Gastroesophageal sphincter (tissue), 4 donors: ENCODE results near the gene KLHL6. TPM values are rescaled to one million over a fixed set of nuclear protein-coding genes. Genes with fewer than 3 reads are reported as not detected.
"Not testable (repeated sequence)": the region's sequence is repeated elsewhere in the genome, so short reads cannot be mapped to it uniquely, and the experiment has no call there.

Source experiments
- ATAC-seq: fragments of 150-250 bp; one replicate; pipeline ENCODE4 v1.9.1; 2016; ENCODE audit warnings: mild to moderate bottlenecking, moderate library complexity
- H3K27ac ChIP-seq, 4 donors: fragments of 200-600 bp; sonication (generic) in 3 of 4; 1 replicate in 3 of 4; 2 replicates in 1 of 4; pipeline ENCODE4 v1.5.1; 2016 to 2019
- H3K27me3 ChIP-seq: fragments of 200-600 bp; sonication (generic); one replicate; pipeline ENCODE4 v1.5.1; 2019
- H3K36me3 ChIP-seq, 2 donors: fragments of 200-600 bp; sonication (generic); one replicate each; pipeline ENCODE4 v1.5.1; 2019; ENCODE audit warnings: control low read depth in 1 of 2
- H3K4me1 ChIP-seq, 3 donors: fragments of 200-600 bp; sonication (generic); 1 replicate in 2 of 3; 2 replicates in 1 of 3; pipeline ENCODE4 v1.5.1; 2016 to 2019; ENCODE audit warnings: control low read depth in 2 of 3
- H3K4me3 ChIP-seq, 2 donors: fragments of 200-600 bp; sonication (generic); one replicate each; pipeline ENCODE4 v1.5.1; 2019; ENCODE audit warnings: mild to moderate bottlenecking in 1 of 2, moderate library complexity in 1 of 2
- H3K9me3 ChIP-seq, 3 donors: fragments of 200-600 bp; sonication (generic); one replicate each; pipeline ENCODE4 v1.5.1; 2017 to 2019; ENCODE audit warnings: control low read depth in 2 of 3
- EP300 ChIP-seq: sonication (generic); formaldehyde crosslinking; IDR thresholded peaks from one replicate; pipeline ENCODE4 v1.6.1; 2017; ENCODE audit warnings: antibody characterized with exemption, mild to moderate bottlenecking
- POLR2A ChIP-seq, 2 donors: fragments of 450-650 bp; IDR thresholded peaks; one replicate each; pipeline ENCODE4 v1.6.1; 2017; ENCODE audit warnings: antibody characterized with exemption in 2 of 2, mild to moderate bottlenecking in 2 of 2, moderate library complexity in 1 of 2
- POLR2AphosphoS5 ChIP-seq: sonication (generic); formaldehyde crosslinking; IDR thresholded peaks from one replicate; pipeline ENCODE4 v1.6.1; 2017; ENCODE audit warnings: antibody characterized with exemption
- WGBS, 2 donors: methylation state at CpG; one replicate each; pipeline ENCODE4 v1.1.5; 2018; ENCODE audit warnings: low coverage in 1 of 2; 5-methylcytosine and 5-hydroxymethylcytosine counted together
- total RNA-seq, 4 donors: library from RNA; depleted of rRNA; stranded (reverse); fragments of >200 nt; gene quantifications; one replicate each; pipeline ENCODE4 v1.1.0, GENCODE V29; 2016
- TF ChIP-seq, protein P1 (sequence below), 4 experiments: fragments of 200-600 bp in 2 of 4; fragments of 450-650 bp in 2 of 4; sonication (generic) in 1 of 4; IDR thresholded peaks; one replicate each; pipeline ENCODE4 v1.5.1; 2017 to 2019; ENCODE audit warnings: antibody characterized with exemption in 4 of 4, mild to moderate bottlenecking in 2 of 4, moderate library complexity in 2 of 4

The KLHL6 gene
- total RNA-seq, 4 donors from 2014 or later = 0.62 to 1.9 (median 1.0) TPM

DNA sequence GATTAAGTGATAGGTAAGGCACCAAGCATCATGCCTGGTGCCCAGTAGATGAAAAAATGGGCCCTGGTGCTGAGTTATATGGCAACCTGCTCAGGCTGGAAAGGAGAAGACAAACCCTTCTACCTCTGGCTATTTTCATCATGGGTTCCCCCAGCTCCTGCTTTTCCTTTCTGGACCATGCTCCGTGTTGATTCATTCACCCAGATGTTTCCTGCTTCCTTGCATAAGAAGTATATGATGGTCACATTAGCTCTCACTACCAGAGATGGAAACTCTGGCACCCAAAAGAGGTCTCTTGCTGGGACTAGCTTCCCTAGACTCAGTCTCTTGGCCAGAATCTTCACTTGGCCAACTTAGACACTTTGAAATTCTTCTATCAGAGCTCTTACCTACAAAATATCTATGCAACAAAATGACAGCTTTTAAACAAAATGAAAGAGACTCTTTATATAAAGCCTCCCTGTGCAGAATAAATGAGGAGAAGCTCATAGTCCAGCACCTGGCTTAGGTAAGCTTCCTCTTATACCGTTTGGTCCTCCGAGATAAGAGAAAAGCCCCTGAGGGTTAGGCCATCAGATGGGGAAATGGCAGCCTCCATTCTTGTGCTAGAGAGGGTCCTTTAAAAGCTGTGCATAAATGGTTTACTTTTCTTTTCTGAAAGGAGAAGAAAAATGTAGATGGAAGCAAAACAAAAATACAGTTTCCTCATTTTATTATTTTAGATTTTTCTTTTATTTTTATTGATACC lies 80.3 kb downstream of the KLHL6 start:
- WGBS, 2 donors = 56 to 76% methylated on average over 2 to 3 of the region's 3 CpGs
- H3K4me3 ChIP-seq = no peak overlapping the region
- no peak for ATAC-seq

DNA sequence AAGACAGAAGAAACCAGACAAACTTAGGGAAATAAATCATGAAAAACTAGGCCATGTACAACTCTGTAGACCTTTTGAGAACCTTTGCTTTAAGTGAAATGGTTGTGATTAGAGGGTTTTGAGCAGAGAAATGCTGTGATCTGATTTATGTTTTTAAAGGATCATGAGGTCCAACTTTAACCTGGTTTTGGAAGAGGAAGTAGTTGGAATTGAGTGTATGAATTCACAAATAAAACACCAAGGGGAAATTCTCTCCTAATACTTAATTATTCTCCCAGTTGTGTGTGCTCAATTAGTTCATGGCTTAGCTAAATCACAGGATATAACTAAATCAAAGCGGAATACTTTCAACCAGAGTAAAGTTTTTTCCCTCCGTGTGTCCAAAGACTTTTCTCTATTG lies 81.5 kb downstream of the KLHL6 start:
- Histone ChIP-seq H3K27me3 (peaks cover 15% of the 10 kb centered on the region), H3K4me3 (no peak overlapping the region), H3K27ac (no peak overlapping the region), H3K36me3 (no peaks in the 10 kb centered on the region), H3K4me1 (peaks cover 0 to 8% (median 0%) of the 10 kb centered on the region in 3 donors), H3K9me3 (no peaks in the 10 kb centered on the region)
- no peak for ATAC-seq
- TF ChIP-seq POLR2A (IDR thresholded peaks at IDR 0.05) (no peak), EP300 (no peak), POLR2AphosphoS5 (no peak)
- TF ChIP-seq, protein P1, sequence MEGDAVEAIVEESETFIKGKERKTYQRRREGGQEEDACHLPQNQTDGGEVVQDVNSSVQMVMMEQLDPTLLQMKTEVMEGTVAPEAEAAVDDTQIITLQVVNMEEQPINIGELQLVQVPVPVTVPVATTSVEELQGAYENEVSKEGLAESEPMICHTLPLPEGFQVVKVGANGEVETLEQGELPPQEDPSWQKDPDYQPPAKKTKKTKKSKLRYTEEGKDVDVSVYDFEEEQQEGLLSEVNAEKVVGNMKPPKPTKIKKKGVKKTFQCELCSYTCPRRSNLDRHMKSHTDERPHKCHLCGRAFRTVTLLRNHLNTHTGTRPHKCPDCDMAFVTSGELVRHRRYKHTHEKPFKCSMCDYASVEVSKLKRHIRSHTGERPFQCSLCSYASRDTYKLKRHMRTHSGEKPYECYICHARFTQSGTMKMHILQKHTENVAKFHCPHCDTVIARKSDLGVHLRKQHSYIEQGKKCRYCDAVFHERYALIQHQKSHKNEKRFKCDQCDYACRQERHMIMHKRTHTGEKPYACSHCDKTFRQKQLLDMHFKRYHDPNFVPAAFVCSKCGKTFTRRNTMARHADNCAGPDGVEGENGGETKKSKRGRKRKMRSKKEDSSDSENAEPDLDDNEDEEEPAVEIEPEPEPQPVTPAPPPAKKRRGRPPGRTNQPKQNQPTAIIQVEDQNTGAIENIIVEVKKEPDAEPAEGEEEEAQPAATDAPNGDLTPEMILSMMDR (IDR thresholded peaks at IDR 0.05) = no peak
- 81 to 82% methylated on average over 2 of the region's 2 CpGs for WGBS, 2 donors

More for the DNA sequence above, 80.3 kb downstream of the KLHL6 start:
- H3K27ac ChIP-seq = no peak overlapping the region
- TF ChIP-seq, protein P1 (IDR thresholded peaks at IDR 0.05) = no peak
- H3K36me3 ChIP-seq = no peaks in the 10 kb centered on the region
- H3K4me1 ChIP-seq = peaks cover 0 to 8% (median 0%) of the 10 kb centered on the region in 3 donors
- H3K9me3 ChIP-seq = no peaks in the 10 kb centered on the region
- peaks cover 21% of the 10 kb centered on the region for H3K27me3 ChIP-seq

DNA sequence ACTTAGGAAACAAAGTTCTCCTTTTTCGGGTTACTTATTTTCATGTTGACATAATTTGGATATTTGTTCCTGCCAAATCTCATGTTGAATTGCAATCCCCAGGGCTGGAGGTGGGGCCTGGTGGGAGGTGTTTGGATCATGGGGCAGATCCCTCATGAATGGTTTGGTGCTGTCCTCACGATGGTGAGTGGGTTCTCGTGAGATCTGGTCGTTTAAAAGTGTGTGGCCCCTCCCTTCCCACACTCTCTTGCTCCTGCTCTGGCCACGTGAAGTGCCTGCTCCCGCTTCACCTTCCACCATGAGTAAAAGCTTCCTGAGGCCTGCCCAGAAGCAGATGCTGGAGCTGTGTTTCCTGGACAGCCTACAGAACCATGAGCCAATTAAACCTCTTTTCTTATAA lies 83.4 kb downstream of the KLHL6 start:
- no peak overlapping the region for H3K27ac ChIP-seq
- no peak for ATAC-seq
- H3K4me3 ChIP-seq = no peak overlapping the region
- no peaks in the 10 kb centered on the region for H3K9me3 ChIP-seq
- TF ChIP-seq POLR2AphosphoS5 (no peak), EP300 (no peak), POLR2A (IDR thresholded peaks at IDR 0.05) (no peak)
- TF ChIP-seq, protein P1 (IDR thresholded peaks at IDR 0.05) = no peak
- WGBS, 2 donors = 67 to 75% methylated on average over 5 to 6 of the region's 6 CpGs
- no peaks in the 10 kb centered on the region for H3K36me3 ChIP-seq
- peaks cover 0 to 8% (median 0%) of the 10 kb centered on the region in 3 donors for H3K4me1 ChIP-seq
- no peaks in the 10 kb centered on the region for H3K27me3 ChIP-seq

DNA sequence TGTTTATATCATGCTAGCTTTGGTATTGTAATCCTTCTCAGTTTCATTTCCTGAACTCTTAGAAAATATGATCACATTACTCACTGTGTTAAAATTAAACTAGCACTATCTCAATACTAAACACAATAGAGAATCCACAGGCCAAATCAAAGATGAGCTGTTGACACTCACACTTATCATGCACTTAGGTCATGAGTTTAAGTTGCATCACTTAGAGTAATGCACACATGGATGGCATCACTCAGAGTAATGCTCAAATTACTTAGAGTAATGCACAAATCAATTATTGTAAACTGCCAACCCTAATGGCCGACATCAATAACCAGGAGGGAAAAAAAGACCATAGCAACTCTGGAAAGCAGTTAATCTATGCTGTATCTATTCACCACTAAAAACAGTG lies 87.1 kb downstream of the KLHL6 start:
- TF ChIP-seq EP300 (no peak), POLR2AphosphoS5 (no peak), POLR2A (IDR thresholded peaks at IDR 0.05) (no peak)
- TF ChIP-seq, protein P1 (IDR thresholded peaks at IDR 0.05) = no peak
- ATAC-seq = no peak
- 33% methylated on average over 1 of the region's 1 CpG; no CpG with 5 or more reads in 1 of the 2 donors for WGBS, 2 donors
- Histone ChIP-seq H3K27ac (no peak overlapping the region), H3K4me3 (no peak overlapping the region), H3K27me3 (no peaks in the 10 kb centered on the region), H3K4me1 (peaks cover 0 to 8% (median 0%) of the 10 kb centered on the region in 3 donors), H3K36me3 (no peaks in the 10 kb centered on the region), H3K9me3 (no peaks in the 10 kb centered on the region)

DNA sequence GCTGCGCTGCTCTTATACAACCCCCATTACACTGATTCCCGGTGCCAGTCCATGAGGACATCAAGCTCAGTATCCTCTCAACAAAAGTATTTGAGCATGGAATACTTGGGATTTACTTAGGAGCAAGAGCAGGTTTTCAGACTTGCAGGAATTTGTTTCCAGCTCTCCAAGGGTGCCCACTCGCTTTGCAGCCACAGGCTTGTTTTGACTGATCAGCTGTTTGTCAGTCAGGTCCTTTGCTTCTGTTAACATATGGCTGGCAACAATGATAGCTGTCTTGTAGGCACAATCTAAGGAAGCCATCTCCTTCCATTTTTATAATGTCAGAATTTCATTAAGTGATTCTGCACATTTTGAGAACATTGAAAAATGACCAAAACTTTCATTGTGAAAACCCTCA lies 88.9 kb downstream of the KLHL6 start:
- no peaks in the 10 kb centered on the region for H3K36me3 ChIP-seq

DNA sequence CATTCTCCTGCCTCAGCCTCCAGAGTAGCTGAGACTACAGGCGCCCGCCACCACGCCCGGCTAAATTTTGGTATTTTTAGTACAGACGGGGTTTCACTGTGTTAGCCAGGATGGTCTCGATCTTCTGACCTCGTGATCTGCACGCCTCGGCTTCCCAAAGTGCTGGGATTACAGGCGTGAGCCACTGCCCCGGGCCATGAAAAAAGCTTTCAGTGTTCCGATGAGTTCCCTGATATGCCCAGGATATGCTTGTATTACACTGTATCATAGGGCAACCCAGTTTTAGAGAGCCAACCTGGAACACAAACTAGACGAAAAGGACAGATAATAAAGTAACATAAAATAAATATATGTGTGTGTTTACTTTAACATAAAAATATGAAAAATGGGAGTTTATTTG lies 89.8 kb downstream of the KLHL6 start:
- H3K27me3 ChIP-seq, H3K27ac ChIP-seq, H3K4me3 ChIP-seq, ATAC-seq, H3K36me3 ChIP-seq, H3K9me3 ChIP-seq, H3K4me1 ChIP-seq: not testable (repeated sequence)
- WGBS, 2 donors = 70 to 80% methylated on average over 1 to 4 of the region's 13 CpGs

More for the DNA sequence above, 88.9 kb downstream of the KLHL6 start:
- peaks cover 0 to 8% (median 0%) of the 10 kb centered on the region in 3 donors for H3K4me1 ChIP-seq
- H3K9me3 ChIP-seq = no peaks in the 10 kb centered on the region
- WGBS, 2 donors = 53 to 75% methylated on average over 2 to 3 of the region's 3 CpGs
- no peak overlapping the region for H3K27ac ChIP-seq
- H3K4me3 ChIP-seq = no peak overlapping the region
- ATAC-seq = no peak
- TF ChIP-seq POLR2A (IDR thresholded peaks at IDR 0.05) = no peak
- TF ChIP-seq POLR2AphosphoS5 = no peak
- TF ChIP-seq, protein P1 (IDR thresholded peaks at IDR 0.05) = no peak
- no peak for TF ChIP-seq EP300
- no peaks in the 10 kb centered on the region for H3K27me3 ChIP-seq
